ENCODE measurements around the gene OXA1L.

The OXA1L gene

DNA sequence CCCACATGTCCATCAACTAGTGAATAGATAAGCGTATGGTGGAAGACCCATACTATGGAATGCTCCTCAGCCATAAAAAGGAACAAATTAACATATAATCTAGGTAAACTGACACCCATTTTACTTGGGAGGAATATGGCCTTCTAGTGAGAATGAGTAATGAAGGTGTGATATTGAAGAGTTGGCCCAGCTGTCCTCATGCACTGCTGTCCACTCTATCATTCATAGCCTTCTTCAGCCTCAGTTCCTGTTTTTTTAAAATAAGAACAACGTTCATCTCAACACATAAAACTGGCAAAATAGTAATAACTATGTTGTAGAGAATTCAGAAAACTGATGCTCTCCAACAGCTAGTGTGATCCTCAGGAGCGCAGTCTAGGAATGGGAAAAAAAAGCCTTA is 26.5 kb upstream of the OXA1L start:
- H3K27me3 ChIP-seq (ENCODE audit: insufficient read depth, poor library complexity, severe bottlenecking): no peaks in the 10 kb centered on the region
- TF ChIP-seq, protein P1, sequence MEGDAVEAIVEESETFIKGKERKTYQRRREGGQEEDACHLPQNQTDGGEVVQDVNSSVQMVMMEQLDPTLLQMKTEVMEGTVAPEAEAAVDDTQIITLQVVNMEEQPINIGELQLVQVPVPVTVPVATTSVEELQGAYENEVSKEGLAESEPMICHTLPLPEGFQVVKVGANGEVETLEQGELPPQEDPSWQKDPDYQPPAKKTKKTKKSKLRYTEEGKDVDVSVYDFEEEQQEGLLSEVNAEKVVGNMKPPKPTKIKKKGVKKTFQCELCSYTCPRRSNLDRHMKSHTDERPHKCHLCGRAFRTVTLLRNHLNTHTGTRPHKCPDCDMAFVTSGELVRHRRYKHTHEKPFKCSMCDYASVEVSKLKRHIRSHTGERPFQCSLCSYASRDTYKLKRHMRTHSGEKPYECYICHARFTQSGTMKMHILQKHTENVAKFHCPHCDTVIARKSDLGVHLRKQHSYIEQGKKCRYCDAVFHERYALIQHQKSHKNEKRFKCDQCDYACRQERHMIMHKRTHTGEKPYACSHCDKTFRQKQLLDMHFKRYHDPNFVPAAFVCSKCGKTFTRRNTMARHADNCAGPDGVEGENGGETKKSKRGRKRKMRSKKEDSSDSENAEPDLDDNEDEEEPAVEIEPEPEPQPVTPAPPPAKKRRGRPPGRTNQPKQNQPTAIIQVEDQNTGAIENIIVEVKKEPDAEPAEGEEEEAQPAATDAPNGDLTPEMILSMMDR (IDR thresholded peaks at IDR 0.05; ENCODE audit: insufficient read depth, low read length): no peak
- TF ChIP-seq POLR2AphosphoS5 (IDR thresholded peaks at IDR 0.05; ENCODE audit: low read depth) (no peak), SPI1 (IDR thresholded peaks at IDR 0.05; ENCODE audit: borderline replicate concordance, low read depth) (peak; percentile 56; the same call in 1 of the 2 replicates)

DNA sequence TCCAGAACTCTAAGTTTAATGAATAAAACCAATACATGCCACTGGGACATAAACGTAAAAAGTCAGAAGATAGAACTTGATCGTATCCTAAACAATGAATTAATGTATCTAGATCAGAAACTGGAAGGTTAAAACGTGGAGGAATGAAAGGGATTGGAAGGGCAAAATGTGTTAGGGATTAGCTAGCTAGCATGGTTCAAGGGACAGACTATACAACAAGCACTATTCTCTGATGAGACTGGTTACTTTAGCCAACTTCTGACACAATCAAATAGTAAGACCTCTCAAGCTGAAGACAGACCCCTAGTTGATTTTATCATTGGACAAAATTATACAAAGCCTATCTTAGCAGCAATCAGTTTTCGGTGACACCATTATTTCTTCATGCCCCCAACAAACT is 18.7 kb upstream of the OXA1L start:
- DNase-seq (ENCODE audit: low read depth in 1 of 2, low spot score in 1 of 2): no peak
- TF ChIP-seq, protein P1 (IDR thresholded peaks at IDR 0.05; ENCODE audit: insufficient read depth, low read length): no peak
- TF ChIP-seq SPI1 (IDR thresholded peaks at IDR 0.05; ENCODE audit: borderline replicate concordance, low read depth): no peak
- TF ChIP-seq POLR2AphosphoS5 (IDR thresholded peaks at IDR 0.05; ENCODE audit: low read depth): no peak
- TF ChIP-seq, protein P2, sequence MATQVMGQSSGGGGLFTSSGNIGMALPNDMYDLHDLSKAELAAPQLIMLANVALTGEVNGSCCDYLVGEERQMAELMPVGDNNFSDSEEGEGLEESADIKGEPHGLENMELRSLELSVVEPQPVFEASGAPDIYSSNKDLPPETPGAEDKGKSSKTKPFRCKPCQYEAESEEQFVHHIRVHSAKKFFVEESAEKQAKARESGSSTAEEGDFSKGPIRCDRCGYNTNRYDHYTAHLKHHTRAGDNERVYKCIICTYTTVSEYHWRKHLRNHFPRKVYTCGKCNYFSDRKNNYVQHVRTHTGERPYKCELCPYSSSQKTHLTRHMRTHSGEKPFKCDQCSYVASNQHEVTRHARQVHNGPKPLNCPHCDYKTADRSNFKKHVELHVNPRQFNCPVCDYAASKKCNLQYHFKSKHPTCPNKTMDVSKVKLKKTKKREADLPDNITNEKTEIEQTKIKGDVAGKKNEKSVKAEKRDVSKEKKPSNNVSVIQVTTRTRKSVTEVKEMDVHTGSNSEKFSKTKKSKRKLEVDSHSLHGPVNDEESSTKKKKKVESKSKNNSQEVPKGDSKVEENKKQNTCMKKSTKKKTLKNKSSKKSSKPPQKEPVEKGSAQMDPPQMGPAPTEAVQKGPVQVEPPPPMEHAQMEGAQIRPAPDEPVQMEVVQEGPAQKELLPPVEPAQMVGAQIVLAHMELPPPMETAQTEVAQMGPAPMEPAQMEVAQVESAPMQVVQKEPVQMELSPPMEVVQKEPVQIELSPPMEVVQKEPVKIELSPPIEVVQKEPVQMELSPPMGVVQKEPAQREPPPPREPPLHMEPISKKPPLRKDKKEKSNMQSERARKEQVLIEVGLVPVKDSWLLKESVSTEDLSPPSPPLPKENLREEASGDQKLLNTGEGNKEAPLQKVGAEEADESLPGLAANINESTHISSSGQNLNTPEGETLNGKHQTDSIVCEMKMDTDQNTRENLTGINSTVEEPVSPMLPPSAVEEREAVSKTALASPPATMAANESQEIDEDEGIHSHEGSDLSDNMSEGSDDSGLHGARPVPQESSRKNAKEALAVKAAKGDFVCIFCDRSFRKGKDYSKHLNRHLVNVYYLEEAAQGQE (IDR thresholded peaks at IDR 0.05; ENCODE audit: insufficient replicate concordance, low read depth): no peak
- TF ChIP-seq GABPA (IDR thresholded peaks at IDR 0.05; ENCODE audit: low read depth): no peak
- Histone ChIP-seq H3K4me3 (replicated peaks; ENCODE audit: insufficient read depth, low read length) (no peak overlapping the region), H3K27me3 (ENCODE audit: insufficient read depth, poor library complexity, severe bottlenecking) (no peaks in the 10 kb centered on the region), H3K27ac (replicated peaks) (no peak overlapping the region)

More for the DNA sequence above, 26.5 kb upstream of the OXA1L start:
- no peak overlapping the region for H3K4me3 ChIP-seq (replicated peaks; ENCODE audit: insufficient read depth, low read length)
- H3K27ac ChIP-seq (replicated peaks): no peak overlapping the region
- DNase-seq (ENCODE audit: low read depth in 1 of 2, low spot score in 1 of 2): no peak

DNA sequence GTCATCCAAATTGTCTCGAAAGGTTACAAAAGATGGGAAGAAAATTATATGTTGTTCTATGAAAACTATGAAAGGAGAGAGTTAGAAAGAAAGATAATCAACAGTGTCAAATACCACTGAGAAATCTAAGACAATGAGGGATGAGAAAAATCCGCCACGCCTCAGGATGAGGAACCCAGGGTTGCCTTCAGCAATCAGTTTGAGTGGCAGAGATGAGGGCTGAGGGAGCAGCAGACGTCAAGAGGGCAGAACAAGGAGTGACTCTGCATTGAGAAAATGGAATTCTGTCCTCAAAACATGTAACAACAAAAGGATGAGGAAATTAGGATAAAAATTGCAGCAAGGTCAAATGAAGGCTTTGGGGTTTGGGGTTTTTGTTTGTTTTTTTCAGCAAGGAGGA is 18.3 kb upstream of the OXA1L start:
- TF ChIP-seq, protein P2 (IDR thresholded peaks at IDR 0.05; ENCODE audit: insufficient replicate concordance, low read depth): no peak
- TF ChIP-seq, protein P1 (IDR thresholded peaks at IDR 0.05; ENCODE audit: insufficient read depth, low read length): no peak
- no peak for TF ChIP-seq POLR2AphosphoS5 (IDR thresholded peaks at IDR 0.05; ENCODE audit: low read depth)
- no peak for TF ChIP-seq GABPA (IDR thresholded peaks at IDR 0.05; ENCODE audit: low read depth)
- no peak for TF ChIP-seq SPI1 (IDR thresholded peaks at IDR 0.05; ENCODE audit: borderline replicate concordance, low read depth)
- Histone ChIP-seq H3K27ac (replicated peaks) (no peak overlapping the region; the same call in 1 of the 2 replicates), H3K27me3 (ENCODE audit: insufficient read depth, poor library complexity, severe bottlenecking) (no peaks in the 10 kb centered on the region), H3K4me3 (replicated peaks; ENCODE audit: insufficient read depth, low read length) (no peak overlapping the region)
- no peak for DNase-seq (ENCODE audit: low read depth in 1 of 2, low spot score in 1 of 2)

DNA sequence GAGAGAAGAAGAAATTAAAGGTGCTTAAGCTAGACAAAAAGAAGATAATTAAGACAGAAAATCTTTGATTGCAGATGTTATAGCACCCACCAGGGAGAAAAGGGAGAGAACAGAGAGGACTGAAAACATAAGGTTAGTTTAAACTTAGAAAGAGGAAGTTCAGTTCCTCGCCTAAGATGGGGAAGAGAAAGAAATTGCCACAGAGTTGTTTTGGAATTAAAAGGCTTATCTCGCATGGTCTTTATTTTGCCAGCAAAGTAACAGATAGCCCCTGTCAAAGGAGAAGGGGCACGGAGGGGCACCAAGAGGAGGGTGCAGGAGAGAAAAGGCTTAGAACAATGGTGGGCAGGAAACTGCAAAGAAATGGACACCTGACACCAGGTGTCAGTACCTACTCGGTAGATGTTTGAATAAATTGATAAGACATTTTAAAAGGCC is 17.8 kb upstream of the OXA1L start:
- Histone ChIP-seq H3K27ac (replicated peaks) (no peak overlapping the region; the same call in 1 of the 2 replicates), H3K27me3 (ENCODE audit: insufficient read depth, poor library complexity, severe bottlenecking) (no peaks in the 10 kb centered on the region), H3K4me3 (replicated peaks; ENCODE audit: insufficient read depth, low read length) (no peak overlapping the region)
- TF ChIP-seq SPI1 (IDR thresholded peaks at IDR 0.05; ENCODE audit: borderline replicate concordance, low read depth): peak; percentile 74; the same call in 1 of the 2 replicates
- TF ChIP-seq, protein P2 (IDR thresholded peaks at IDR 0.05; ENCODE audit: insufficient replicate concordance, low read depth): no peak
- DNase-seq (ENCODE audit: low read depth in 1 of 2, low spot score in 1 of 2): peak in 1 of 2 experiments; percentile 33
